ENCODE data around the gene DYTN.

DYTN gene

GRCh38 chr2:206611191-206611590 is 107.0 kb downstream of the DYTN start:
- no peak for DNase-seq

GRCh38 chr2:206610451-206610850 is 107.7 kb downstream of the DYTN start:
- DNase-seq: no peak

- no peak for DNase-seq
These were observed 115.0 kb downstream of the DYTN start for GRCh38 chr2:206603243-206603642.

Data from SHP77 treated with DMSO at 0.1 percent for 48 hours (cell line).